Activated T-helper 1 cell treated with Interleukin-2 at 50 U/mL for 16 hours (primary cell): Measurements from ENCODE around the gene PDZD7.

Experiments used
- DNase-seq: peaks from one replicate; pipeline ENCODE4 v3.0.0-alpha.2; 2020; ENCODE audit warnings: low read depth

The PDZD7 gene

DNA sequence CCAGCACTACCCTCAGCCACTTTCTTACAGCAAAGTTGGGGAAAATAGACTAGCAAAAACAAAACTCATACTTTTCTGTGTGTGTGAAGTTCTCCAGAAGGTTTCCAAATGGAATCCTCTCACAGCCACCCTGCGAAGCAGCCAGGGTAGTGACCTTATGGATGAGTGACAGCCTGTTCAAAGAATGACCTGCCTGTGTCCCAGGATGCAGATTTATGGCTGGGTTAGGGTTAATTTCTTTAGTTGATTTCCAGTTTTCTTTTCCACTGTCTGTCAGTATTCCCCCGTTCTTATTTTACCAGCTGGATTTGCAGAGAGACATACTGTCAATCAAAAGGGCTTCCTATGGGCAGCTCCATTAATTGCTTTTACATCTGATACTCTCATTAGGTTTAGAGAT lies 64.0 kb downstream of the PDZD7 start:
- no peak for DNase-seq

DNA sequence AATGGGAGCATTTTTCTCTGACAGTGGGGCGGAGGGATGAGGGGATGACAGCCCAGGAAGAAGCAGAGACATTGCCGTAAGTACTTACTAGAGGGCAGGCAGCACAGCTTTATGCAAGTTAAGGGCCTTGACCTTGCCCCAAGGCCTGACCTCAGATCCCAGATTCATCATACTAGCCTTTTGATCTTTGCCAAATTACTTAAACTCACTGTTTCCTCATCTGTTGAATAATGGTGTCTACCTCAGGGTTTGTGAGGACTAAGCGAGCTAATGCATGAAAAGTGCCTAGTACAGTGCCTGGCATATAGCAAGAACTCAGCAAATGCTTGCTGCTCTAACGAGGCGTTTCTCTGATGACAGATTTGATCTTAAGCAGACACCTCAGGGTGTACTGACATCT lies 65.1 kb downstream of the PDZD7 start:
- no peak for DNase-seq

DNA sequence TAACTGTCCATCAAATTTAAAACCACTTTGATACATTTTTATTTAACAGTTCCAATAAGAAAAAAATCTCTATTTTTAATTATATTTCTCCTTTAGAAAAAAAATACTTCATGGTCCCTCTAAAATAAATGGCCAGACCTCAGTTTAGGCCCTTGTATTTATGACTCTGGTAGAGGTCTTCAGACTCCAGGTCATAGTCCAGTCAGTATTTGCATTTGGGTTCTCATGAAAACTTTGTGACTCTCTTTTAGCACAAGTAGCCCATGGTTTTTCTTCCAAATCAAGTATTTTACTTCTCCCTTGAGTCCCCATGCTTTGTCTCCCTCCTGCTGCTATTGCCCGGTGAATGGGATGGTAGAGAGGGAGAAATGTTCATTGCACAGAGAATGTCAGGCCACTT lies 67.1 kb downstream of the PDZD7 start:
- DNase-seq = no peak

DNA sequence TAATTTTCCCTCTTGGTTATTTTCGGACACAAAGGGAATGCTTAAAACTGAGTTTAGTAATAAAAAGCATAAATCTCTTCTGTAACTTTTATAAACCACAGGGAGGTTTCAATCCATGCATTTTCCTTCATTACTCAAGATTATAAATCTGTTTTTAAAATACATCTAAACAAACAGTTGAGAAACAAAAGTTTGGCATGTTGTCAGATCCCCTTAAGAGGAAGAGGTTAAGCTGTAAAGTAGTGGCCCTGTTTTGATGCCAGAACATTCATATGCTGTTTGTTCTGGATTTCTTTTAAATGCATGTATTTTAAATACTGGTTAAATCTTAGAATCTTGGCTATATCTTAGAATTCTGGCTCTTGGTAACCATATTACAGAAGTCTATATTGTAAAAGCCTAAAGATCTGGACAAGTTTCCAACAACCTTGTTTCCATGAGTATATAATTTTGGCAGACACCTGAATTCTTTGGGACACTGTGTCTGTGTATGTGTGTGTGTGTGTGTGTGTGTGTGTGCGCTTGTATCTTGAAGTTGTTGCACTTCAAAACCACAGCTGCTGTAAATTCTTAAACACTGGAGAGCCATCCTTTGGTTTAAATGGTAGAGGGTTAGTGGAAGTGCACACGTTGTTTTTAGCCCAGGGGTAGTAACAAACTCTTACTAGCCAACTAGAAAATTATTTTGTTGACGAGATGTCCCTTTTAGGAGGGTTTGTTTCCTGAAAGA lies 68.4 kb downstream of the PDZD7 start:
- no peak for DNase-seq

DNA sequence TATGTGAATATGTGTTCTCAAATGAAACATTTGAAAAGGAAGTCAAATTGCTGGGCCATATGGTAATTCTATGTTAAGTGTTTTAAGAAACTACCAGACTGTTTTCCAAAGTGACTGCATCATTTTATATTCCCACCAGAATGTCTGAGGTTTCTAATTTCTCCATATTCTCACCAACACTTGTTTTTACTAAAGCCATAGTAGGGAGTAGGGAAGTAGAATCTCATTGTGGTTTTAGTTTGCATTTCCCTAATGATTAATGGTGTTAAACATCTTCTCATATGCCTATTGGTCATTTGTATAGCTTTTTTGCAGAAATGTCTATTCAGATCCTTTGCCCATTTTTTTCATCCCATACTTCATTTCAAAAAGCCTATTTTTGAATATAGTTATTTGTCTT lies 70.7 kb downstream of the PDZD7 start:
- DNase-seq = no peak
